Left forelimb (tissue), 1 donor: ENCODE results near the gene SLC12A3.

Experiments used
- DNase-seq: peaks from one replicate; pipeline ENCODE4 v3.0.0-alpha.2; 2018; ENCODE audit warnings: low spot score

The SLC12A3 gene

GRCh38 chr16:56864960-56865359 lies at the start of gene SLC12A3:
TSS of gene SLC12A3 (plus strand) at chr16:56865207. CDS start at chr16:56865236, 29 bp downstream.
- DNase-seq = no peak

- DNase-seq = no peak
Observed at GRCh38 chr16:56815721-56816120, 49.3 kb upstream of the SLC12A3 start.

GRCh38 chr16:56817056-56817455 lies 48.0 kb upstream of the SLC12A3 start:
- DNase-seq = no peak

- DNase-seq = no peak
Observed at GRCh38 chr16:56817938-56818337, 47.1 kb upstream of the SLC12A3 start.

GRCh38 chr16:56823081-56823733 lies 41.8 kb upstream of the SLC12A3 start:
- no peak for DNase-seq

- DNase-seq = no peak
Observed at GRCh38 chr16:56824331-56824730, 40.7 kb upstream of the SLC12A3 start.

- DNase-seq = no peak
Observed at GRCh38 chr16:56824804-56825203, 40.2 kb upstream of the SLC12A3 start.

- DNase-seq = no peak
Observed at GRCh38 chr16:56825826-56826225, 39.2 kb upstream of the SLC12A3 start.

GRCh38 chr16:56828647-56829046 lies 36.4 kb upstream of the SLC12A3 start:
- DNase-seq = no peak

GRCh38 chr16:56830669-56831068 lies 34.3 kb upstream of the SLC12A3 start:
- DNase-seq = no peak

GRCh38 chr16:56832768-56833167 lies 32.2 kb upstream of the SLC12A3 start:
- no peak for DNase-seq

GRCh38 chr16:56833243-56833970 lies 31.6 kb upstream of the SLC12A3 start:
- DNase-seq = no peak

GRCh38 chr16:56835320-56835719 lies 29.7 kb upstream of the SLC12A3 start:
- no peak for DNase-seq

GRCh38 chr16:56836410-56837230 lies 28.4 kb upstream of the SLC12A3 start:
- no peak for DNase-seq

- no peak for DNase-seq
Observed at GRCh38 chr16:56838622-56839337, 26.2 kb upstream of the SLC12A3 start.

GRCh38 chr16:56841233-56841632 lies 23.8 kb upstream of the SLC12A3 start:
- peak; percentile 66 for DNase-seq

GRCh38 chr16:56841659-56842058 lies 23.3 kb upstream of the SLC12A3 start:
- no peak for DNase-seq

- DNase-seq = peak; percentile 28
Observed at GRCh38 chr16:56842133-56842532, 22.9 kb upstream of the SLC12A3 start.

- DNase-seq = peak; percentile 26
Observed at GRCh38 chr16:56844056-56844455, 21.0 kb upstream of the SLC12A3 start.

GRCh38 chr16:56847173-56847910 lies 17.7 kb upstream of the SLC12A3 start:
- DNase-seq = peak; percentile 31
